ENCODE results near the gene PCYT1A.
"Not testable (repeated sequence)": the region's sequence is repeated elsewhere in the genome, so short reads cannot be mapped to it uniquely, and the experiment has no call there.

PCYT1A gene

GRCh38 chr3:196210673-196211556 lies 76.6 kb downstream of the PCYT1A start, which contains the start of gene ZDHHC19:
Gene ZDHHC19 (minus strand): TSS chr3:196211400. CDS start chr3:196211315, 85 bp downstream.
- DNase-seq, result no peak

- DNase-seq, result not testable (repeated sequence)
Observed at GRCh38 chr3:196209944-196210672, 77.4 kb downstream of the PCYT1A start.

DNA sequence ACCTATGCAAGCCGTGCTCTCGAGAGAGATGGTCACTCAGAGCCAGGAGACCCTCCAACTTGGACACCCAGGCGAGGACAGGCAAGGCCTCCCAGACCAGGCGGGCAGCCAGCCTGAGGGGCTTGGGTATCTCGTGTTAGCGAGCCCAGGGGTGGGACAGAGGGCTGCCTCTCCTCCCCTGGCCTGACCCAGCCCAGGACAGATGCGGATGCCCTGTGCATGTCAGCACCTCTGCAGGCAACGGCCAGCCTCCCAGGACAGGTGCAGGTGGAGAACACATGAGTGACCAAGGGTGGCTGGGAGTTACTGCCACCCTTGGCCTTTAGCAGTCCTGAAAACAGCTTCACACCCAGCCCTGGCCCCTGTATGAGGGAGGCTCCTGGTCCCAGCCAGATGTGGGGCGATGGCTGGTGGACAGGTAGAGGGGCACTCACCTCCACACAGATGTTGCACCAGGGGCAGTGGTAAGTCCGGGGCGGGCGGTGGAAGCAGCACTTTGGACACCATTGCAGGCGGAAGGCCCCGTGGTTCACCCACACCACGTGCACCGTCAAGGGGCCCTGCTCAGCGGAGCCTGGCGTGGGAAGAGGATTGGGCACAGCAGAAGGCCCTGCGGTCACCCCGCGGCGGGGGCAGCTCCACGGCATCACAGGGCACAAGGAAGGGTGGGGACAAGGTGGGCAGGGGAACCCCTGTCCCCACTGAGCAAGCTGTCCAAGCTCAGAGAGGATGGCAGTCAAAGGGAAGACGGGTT lies 78.4 kb downstream of the PCYT1A start:
- DNase-seq, result no peak

DNA sequence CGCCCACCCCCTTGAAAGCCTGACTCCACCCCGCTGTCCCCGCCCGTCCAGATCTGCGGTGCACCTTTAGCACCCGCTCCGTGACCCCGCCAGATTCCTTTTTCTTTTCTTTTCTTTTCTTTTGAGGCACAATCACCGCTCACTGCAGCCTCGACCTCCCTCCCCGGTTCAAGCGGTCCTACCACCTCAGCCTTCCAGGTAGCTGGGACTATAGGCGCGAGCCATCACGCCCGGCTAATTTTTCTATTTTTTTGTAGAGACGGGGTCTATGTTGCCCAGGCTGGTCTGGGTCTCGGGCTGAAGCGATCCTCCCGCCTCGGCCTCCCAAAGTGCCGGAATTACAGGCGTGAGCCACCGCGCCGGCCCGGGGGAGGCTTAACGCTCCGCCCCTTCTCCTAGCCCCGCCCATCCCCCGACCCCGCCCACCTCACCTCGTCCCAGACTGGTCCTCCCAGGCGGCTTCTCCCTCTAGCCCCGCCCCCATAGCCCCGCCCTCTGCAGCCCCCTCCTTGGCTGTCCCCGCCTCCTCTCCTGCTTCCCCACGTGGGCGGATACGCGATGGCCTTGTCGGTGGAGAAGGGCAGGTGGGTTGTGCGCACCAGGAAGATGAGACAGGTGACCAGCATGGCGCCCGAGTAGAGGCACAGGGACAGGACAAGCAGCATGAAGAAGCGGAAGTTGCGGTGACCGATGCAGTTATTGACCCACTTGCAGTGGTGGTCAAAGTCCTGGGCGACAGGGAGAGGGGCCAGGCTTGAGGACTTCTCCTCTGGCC lies 79.5 kb downstream of the PCYT1A start:
- DNase-seq, result no peak

DNA sequence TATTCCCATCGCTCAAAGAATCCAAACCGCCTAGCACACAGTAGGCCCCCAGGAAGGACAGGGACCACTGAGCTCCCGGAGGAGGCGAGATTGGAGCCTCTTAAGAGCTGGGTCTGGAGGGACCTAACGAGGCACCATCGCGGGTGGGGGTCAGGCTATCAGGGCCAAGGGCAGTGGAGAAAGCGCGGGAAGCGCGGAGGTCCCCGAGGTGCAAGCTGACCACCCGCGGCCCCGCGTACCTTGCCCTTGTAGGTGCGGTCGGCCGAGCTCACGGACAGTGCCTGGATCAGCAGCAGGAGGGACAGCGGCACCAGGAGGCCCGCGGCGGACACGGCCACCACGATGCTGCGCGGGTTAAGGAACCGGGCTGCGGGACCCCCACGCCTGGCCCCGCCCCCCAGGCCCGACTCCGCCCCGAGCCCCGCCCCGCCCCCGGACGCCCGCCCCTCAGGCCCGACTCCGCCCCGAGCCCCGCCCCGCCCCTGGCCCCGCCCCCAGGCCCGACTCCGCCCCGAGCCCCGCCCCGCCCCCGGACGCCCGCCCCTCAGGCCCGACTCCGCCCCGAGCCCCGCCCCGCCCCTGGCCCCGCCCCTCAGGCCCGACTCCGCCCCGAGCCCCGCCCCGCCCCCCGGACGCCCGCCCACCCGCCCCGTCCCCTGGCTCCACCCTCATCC lies 80.2 kb downstream of the PCYT1A start:
- no peak for DNase-seq

GRCh38 chr3:196205442-196206205 lies 81.9 kb downstream of the PCYT1A start:
- DNase-seq, result not testable (repeated sequence)

DNA sequence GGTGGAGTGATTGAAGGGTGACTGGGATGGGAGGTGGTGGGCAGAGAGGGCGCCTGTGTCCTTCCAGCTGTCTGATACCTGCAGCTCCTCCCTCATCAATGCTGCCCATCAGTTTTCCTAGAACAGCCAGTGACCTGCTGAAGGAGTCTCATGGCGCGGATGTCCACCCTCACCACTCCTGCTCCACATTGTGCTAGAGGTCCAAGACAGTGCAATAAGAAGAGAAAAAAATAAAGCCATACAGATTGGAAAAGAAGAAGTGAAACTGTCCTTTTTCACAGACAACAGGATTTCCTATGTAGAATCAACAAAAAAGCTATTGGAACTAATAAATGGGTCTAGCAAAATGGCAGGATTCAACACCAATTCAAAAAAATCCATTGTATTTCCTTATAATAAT lies 83.7 kb downstream of the PCYT1A start:
- no peak for DNase-seq

DNA sequence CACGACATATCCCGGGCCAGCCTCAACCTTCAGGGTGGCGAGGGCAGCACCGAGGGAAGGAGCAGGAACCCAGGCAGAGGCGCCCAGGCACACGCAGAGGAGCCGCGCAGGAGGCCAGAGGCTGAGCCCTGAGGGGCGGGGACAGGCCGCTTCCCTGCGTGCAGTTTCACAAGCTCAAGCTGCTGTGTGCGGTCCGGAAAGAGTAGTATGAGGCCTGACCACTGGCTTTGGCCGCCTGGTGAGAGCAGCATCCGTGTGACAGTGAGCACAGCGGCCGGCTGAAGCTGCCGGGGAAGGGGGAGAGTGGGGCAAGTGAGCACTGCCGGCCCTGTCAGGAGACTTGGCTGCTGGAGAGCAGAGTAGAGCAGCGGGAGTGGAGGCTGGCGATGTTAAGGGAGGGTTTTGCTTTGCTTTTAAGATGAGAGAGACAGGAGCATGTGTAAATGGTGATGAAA lies 85.0 kb downstream of the PCYT1A start:
- DNase-seq, result no peak

DNA sequence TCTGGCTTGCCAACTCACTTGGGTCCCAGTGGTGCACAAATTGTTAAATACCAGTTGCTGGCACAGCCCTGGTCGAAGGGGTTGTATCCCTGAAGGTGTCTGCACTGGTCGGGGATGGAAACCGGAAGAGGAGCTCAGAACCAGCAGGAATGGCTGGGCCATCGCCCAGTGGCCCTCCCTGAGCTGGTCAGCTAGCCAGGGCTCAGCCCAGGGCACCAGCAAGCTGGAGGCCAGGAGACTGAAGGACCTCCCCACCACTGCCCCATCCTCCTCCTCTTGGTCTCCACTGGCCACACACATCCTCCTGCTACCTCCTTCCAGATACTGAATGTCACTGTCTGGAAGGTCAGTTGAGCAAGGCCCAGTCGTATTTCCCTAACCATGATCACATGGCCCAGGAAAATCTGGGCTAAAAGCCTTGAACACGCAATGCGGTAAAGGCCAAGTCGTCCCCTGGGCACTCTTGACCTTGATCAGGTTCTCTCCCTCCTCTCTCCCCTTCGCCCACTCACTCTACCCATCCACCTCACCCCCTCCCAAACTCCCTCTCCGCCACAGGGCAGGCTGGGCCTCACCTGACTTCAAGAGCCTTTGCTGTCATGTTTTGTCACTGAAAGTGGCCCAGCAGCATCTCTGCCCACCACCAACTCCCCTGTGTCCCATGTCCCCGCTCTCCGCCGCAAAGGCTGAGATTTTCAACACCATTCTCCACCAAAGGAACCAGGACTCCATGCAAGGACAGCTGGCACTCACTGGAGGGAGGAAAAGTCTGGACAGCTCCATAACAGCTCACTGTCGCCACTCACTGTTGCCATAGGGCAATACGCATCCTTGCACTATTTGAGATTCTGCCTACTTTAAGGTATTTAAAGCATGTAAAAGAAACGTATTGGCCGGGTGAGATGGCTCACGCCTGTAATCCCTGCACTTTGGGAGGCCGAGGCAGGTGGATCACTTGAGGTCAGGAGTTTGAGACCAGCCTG lies 88.5 kb downstream of the PCYT1A start:
- DNase-seq, result no peak

DNA sequence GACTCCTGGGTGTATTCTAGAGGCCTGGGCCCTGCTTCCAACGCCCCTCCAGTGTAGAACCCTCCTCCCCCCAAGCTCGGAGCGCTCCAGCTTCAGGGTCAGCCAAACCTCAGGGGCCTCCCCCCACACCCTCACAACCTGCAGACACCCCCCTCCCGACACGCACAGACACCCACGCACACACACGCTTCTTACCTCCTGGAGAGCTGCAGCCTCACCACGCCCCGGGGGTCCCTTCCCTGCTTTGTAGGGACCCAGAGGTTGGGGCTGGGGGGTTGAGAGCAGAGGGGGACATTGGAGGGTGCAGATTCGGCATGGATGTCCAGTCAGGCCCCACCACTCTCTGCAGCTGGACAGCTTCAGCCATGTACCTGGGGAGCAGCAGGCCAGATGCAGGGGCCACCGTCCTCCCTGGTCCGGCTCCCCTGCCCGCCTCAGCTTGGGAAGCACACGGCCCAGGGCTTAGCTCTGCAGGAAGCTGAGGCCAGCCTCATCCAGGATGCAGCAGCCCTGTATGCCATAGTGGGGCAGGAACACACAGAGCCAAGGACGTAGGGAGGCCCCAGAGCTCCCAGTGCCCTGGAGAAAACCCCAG lies 89.3 kb downstream of the PCYT1A start:
- DNase-seq, result no peak

DNA sequence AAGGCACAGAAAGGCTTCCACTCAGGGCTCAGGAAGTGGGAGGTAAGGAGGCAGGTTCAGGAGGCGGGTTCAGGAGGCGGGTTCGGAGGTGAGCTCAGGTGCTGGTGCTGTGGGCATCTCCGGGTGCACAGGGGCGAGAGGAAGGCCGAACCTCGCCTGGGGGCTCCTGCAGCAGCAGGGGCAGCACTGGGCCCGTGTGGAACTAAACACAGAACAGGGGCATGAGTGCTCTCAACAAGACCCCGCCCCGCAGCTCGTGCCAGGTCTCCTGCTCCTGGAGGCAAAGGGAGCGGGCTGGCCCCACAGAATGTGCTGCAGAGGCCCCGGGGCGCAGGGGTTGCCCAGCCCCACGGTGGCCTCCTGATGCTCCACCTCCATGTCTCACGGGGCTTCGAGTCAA lies 90.0 kb downstream of the PCYT1A start:
- DNase-seq, result no peak

- no peak for DNase-seq
Observed at GRCh38 chr3:196195664-196196265, 91.8 kb downstream of the PCYT1A start.

DNA sequence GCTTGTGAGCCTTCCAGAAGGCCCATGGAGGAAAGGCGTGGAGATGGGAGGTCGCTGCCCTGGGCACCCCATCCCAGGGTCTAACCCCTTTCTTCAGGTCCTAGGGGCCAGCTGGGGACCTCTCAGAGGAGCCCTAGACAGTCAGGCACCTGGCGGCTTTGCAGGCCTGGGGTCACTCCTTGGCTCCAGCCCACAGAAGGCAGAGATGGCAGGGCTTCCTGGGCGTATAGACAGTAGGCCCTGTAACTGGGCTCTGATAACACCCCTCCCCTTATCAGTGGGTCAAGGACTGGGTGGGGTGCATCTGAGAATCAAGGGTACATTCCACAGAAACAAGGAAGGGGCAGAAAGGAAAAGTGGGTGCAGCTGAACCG lies 93.0 kb downstream of the PCYT1A start:
- no peak for DNase-seq

GRCh38 chr3:196193736-196194541 lies 93.6 kb downstream of the PCYT1A start:
- no peak for DNase-seq

DNA sequence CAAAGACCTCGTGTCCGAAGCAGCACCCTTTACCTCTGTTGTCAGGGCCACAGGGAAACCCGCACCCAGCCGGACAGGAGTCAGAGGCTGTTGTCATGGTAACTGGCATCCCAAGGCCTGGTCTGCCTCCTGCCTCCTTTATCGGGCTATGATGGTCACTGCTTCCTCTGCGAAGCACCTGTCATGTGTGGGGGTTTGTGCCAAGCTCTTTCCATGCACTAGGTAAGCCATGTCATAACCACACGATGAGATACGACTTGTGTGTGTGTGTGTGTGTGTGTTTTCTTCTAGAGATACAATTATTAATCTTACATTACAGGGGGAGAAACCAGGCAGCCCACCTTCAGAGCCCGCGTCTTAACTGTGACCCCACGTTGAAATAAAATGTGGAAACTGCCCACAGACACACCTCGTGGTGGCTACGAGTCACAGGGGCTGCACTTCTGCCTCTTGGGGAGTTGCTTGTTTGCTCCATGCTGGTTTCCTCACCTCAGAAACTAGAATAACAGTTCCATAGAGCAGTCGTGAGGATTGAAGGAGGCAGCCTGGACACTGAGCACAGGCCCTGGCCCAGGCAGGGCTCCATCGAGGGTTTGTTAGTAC lies 94.3 kb downstream of the PCYT1A start:
- no peak for DNase-seq

DNA sequence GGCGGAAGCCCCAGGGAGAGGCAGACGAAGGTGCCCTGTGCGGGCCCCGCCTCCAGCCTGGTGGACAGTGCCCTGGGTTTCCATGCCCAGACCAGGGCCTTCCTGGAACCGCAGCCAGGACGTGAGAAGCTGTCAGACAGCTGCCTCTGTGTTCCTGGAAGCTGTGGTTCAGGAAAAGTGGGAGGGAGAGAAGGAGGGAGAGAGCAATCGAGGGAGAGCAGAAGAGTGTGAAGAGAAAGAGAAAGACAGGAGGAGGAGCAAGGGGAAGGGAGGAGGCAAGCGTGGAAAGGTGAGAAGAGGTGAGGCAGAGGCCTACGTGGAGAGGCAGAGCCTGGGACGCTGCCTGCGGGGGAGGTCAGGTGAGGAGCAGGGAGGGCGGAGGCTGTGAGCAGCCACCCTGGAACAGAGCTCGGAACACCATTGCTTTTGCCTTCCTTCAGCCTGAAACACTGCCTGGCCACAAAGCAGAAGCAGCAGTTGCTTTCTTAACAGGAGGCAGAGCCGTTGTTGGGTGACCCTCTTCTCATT lies 94.9 kb downstream of the PCYT1A start:
- DNase-seq, result no peak

GRCh38 chr3:196192036-196192523 lies 95.4 kb downstream of the PCYT1A start:
- no peak for DNase-seq
